Fibroblast of the conjunctiva (primary cell): Measurements from ENCODE around the gene ATXN2L.
A peak's percentile ranks its signal among the peaks of the same experiment; 100 is the strongest.
"Not testable (repeated sequence)": the region's sequence is repeated elsewhere in the genome, so short reads cannot be mapped to it uniquely, and the experiment has no call there.

ENCODE experiments used
- DNase-seq: peaks from one replicate; pipeline ENCODE4 v3.0.0-alpha.2; 2010; ENCODE audit warnings: low read depth

Gene ATXN2L

GRCh38 chr16:28822520-28823290, at the start of gene ATXN2L:
TSS of gene ATXN2L (plus strand) at chr16:28822999. CDS start at chr16:28823260, 261 bp downstream.
- peak; percentile 89 for DNase-seq

- DNase-seq: not testable (repeated sequence)
These were observed 41.1 kb upstream of the ATXN2L start for GRCh38 chr16:28781697-28782096.

- DNase-seq: not testable (repeated sequence)
These were observed 40.4 kb upstream of the ATXN2L start for GRCh38 chr16:28782357-28782756.

- peak; percentile 49 for DNase-seq
These were observed 20.4 kb upstream of the ATXN2L start for GRCh38 chr16:28802235-28803019.

GRCh38 chr16:28807445-28808120, 15.2 kb upstream of the ATXN2L start:
- not testable (repeated sequence) for DNase-seq

- no peak for DNase-seq
These were observed 2.8 kb upstream of the ATXN2L start for GRCh38 chr16:28820016-28820415.

GRCh38 chr16:28820546-28820945, 2.3 kb upstream of the ATXN2L start:
- DNase-seq: not testable (repeated sequence)

- DNase-seq: no peak
These were observed 802 bp upstream of the ATXN2L start for GRCh38 chr16:28821874-28822519.

GRCh38 chr16:28823291-28823872, 583 bp downstream of the ATXN2L start:
- DNase-seq: no peak

GRCh38 chr16:28823873-28824716, 1.3 kb downstream of the ATXN2L start:
- peak; percentile 98 for DNase-seq

GRCh38 chr16:28824717-28824973, 1.8 kb downstream of the ATXN2L start:
- DNase-seq: no peak

GRCh38 chr16:28826141-28826540, 3.3 kb downstream of the ATXN2L start:
- DNase-seq: no peak

- no peak for DNase-seq
These were observed 6.9 kb downstream of the ATXN2L start for GRCh38 chr16:28829747-28830146.

GRCh38 chr16:28830531-28830930, 7.7 kb downstream of the ATXN2L start:
- no peak for DNase-seq

- no peak for DNase-seq
These were observed 11.6 kb downstream of the ATXN2L start for GRCh38 chr16:28834349-28834748.

GRCh38 chr16:28834873-28835863, 12.4 kb downstream of the ATXN2L start:
- DNase-seq: no peak

GRCh38 chr16:28835864-28836760, 13.3 kb downstream of the ATXN2L start:
- DNase-seq: no peak

GRCh38 chr16:28836761-28837064, 13.9 kb downstream of the ATXN2L start:
- DNase-seq: no peak
